ENCODE results near the gene JPH3. TPM values are rescaled to one million over a fixed set of nuclear protein-coding genes. Genes with fewer than 3 reads are reported as not detected.

The JPH3 gene
- total RNA-seq, 1 experiment from 2014 or later = 32.7 TPM

DNA sequence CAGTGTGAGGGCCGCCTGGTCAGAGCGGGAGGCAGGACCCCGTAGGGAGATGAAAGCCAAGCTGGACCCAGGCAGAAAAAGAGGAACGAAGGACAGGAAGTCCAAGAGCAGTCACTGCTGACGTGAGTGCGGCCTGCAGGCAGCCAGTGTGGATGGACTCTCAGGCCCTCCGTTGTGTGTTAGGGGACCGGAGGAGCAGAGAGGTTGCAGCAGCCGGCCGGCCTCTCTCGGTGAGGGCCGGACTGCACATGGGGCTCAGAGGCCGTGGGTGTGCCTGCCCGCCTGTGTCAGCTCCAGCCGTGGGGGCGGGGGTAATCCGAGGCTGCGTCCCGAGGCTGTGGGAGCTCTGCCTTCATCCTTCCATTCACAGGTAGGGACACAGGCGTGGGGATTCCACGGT is 67.4 kb downstream of the JPH3 start:
- Histone ChIP-seq H3K4me1 (ENCODE audit: insufficient read depth, low read length) (no peaks in the 10 kb centered on the region), H4K91ac (ENCODE audit: insufficient read length, low read depth, low read length) (no peak overlapping the region), H2BK12ac (ENCODE audit: insufficient read length, low read depth, low read length) (no peak overlapping the region), H3K27ac (ENCODE audit: insufficient read length, low read depth, low read length) (no peak overlapping the region), H4K8ac (replicated peaks; ENCODE audit: insufficient read length, low read depth, low read length) (no peak overlapping the region), H3K4me2 (ENCODE audit: insufficient read depth, insufficient read length, low read length) (no peak overlapping the region), H2AFZ (ENCODE audit: low read length) (no peak overlapping the region), H2BK20ac (ENCODE audit: low read depth, low read length, poor library complexity, severe bottlenecking) (no peak overlapping the region), H3K23me2 (ENCODE audit: insufficient read length, low read depth, low read length, poor library complexity, severe bottlenecking) (no peaks in the 10 kb centered on the region), H2BK15ac (ENCODE audit: low read depth, low read length) (no peak overlapping the region), H4K20me1 (ENCODE audit: control insufficient read depth, insufficient read depth, insufficient read length) (no peaks in the 10 kb centered on the region), H3K14ac (ENCODE audit: insufficient read depth, low read length) (peak overlapping the region; percentile 50; the same call in 1 of the 2 replicates), H4K5ac (ENCODE audit: insufficient read length, low read depth, low read length) (no peak overlapping the region), H2AK5ac (ENCODE audit: insufficient read length, low read length) (no peak overlapping the region), H3K18ac (ENCODE audit: insufficient read length, low read depth, low read length) (no peak overlapping the region), H3K79me2 (ENCODE audit: insufficient read depth, low read length) (no peaks in the 10 kb centered on the region), H3K23ac (ENCODE audit: insufficient read length, low read depth, low read length) (no peak overlapping the region), H2BK120ac (ENCODE audit: low read depth, low read length, poor library complexity, severe bottlenecking) (no peak overlapping the region), H3T11ph (ENCODE audit: low read length) (no peak overlapping the region), H3K4ac (ENCODE audit: low read depth, low read length) (no peak overlapping the region), H3K9ac (ENCODE audit: extremely low read depth, insufficient read length, low read length) (no peak overlapping the region), H3K56ac (ENCODE audit: insufficient read length, low read depth, low read length) (no peak overlapping the region), H2BK5ac (ENCODE audit: insufficient read length, low read length) (no peak overlapping the region), H3K27me3 (ENCODE audit: insufficient read depth, low read length) (no peaks in the 10 kb centered on the region), H3K79me1 (ENCODE audit: insufficient read depth, low read depth, low read length, poor library complexity, severe bottlenecking) (no peaks in the 10 kb centered on the region), H3K9me3 (ENCODE audit: control insufficient read depth, low read depth, low read length) (no peaks in the 10 kb centered on the region)
- Mint-ChIP-seq H3K4me1 (peaks cover 5 to 13% of the 10 kb centered on the region in 2 experiments; a peak in 3 of 4 replicates), H3K27me3 (ENCODE audit: low read depth) (no peaks in the 10 kb centered on the region), H3K27ac (peak overlapping the region in 2 of 3 experiments; percentile 82 to 87; a peak in 5 of 7 replicates), H3K9me3 (no peaks in the 10 kb centered on the region), H3K4me3 (no peak overlapping the region), H3K36me3 (ENCODE audit: insufficient read depth in 1 of 3, low read depth in 3 of 3) (no peaks in the 10 kb centered on the region)
- WGBS (ENCODE audit: extremely low coverage, insufficient read length, low lambda C conversion rate) = no CpG with 5 or more reads among the region's 21 CpGs
- no peak for DNase-seq
- TF ChIP-seq, protein P1, sequence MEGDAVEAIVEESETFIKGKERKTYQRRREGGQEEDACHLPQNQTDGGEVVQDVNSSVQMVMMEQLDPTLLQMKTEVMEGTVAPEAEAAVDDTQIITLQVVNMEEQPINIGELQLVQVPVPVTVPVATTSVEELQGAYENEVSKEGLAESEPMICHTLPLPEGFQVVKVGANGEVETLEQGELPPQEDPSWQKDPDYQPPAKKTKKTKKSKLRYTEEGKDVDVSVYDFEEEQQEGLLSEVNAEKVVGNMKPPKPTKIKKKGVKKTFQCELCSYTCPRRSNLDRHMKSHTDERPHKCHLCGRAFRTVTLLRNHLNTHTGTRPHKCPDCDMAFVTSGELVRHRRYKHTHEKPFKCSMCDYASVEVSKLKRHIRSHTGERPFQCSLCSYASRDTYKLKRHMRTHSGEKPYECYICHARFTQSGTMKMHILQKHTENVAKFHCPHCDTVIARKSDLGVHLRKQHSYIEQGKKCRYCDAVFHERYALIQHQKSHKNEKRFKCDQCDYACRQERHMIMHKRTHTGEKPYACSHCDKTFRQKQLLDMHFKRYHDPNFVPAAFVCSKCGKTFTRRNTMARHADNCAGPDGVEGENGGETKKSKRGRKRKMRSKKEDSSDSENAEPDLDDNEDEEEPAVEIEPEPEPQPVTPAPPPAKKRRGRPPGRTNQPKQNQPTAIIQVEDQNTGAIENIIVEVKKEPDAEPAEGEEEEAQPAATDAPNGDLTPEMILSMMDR (conservative IDR thresholded peaks at IDR 0.05) = no peak

Measured in H9 (cell line).